Measurements from ENCODE around the gene ZDHHC19. TPM values are rescaled to one million over a fixed set of nuclear protein-coding genes. Genes with fewer than 3 reads are reported as not detected.
"Not testable (repeated sequence)": the region's sequence is repeated elsewhere in the genome, so short reads cannot be mapped to it uniquely, and the experiment has no call there.

ZDHHC19 gene
- polyA plus RNA-seq, 3 donors = 0.34 TPM; not detected in 2

- no peak for DNase-seq (ENCODE audit: extremely low read depth in 1 of 11, low read depth in 9 of 11, low spot score in 4 of 11)
Measured at GRCh38 chr3:196208942-196209695, 2.1 kb downstream of the ZDHHC19 start.

- DNase-seq (ENCODE audit: extremely low read depth in 1 of 11, low read depth in 9 of 11, low spot score in 4 of 11) = no peak
Measured at GRCh38 chr3:196207833-196208607, 3.2 kb downstream of the ZDHHC19 start.

GRCh38 chr3:196207159-196207832, 3.9 kb downstream of the ZDHHC19 start:
- no peak for DNase-seq (ENCODE audit: extremely low read depth in 1 of 11, low read depth in 9 of 11, low spot score in 4 of 11)

- DNase-seq (ENCODE audit: extremely low read depth in 1 of 11, low read depth in 9 of 11, low spot score in 4 of 11) = not testable (repeated sequence)
Measured at GRCh38 chr3:196205442-196206205, 5.6 kb downstream of the ZDHHC19 start.

GRCh38 chr3:196203846-196204245, 7.4 kb downstream of the ZDHHC19 start:
- no peak for DNase-seq (ENCODE audit: extremely low read depth in 1 of 11, low read depth in 9 of 11, low spot score in 4 of 11)

GRCh38 chr3:196202516-196202970, 8.7 kb downstream of the ZDHHC19 start:
- no peak for DNase-seq (ENCODE audit: extremely low read depth in 1 of 11, low read depth in 9 of 11, low spot score in 4 of 11)

- no peak for DNase-seq (ENCODE audit: extremely low read depth in 1 of 11, low read depth in 9 of 11, low spot score in 4 of 11)
Measured at GRCh38 chr3:196198771-196199753, 12.1 kb downstream of the ZDHHC19 start.

- DNase-seq (ENCODE audit: extremely low read depth in 1 of 11, low read depth in 9 of 11, low spot score in 4 of 11) = no peak
Measured at GRCh38 chr3:196198081-196198675, 13.0 kb downstream of the ZDHHC19 start.

GRCh38 chr3:196197524-196197923, 13.7 kb downstream of the ZDHHC19 start:
- DNase-seq (ENCODE audit: extremely low read depth in 1 of 11, low read depth in 9 of 11, low spot score in 4 of 11) = no peak

GRCh38 chr3:196195664-196196265, 15.4 kb downstream of the ZDHHC19 start:
- no peak for DNase-seq (ENCODE audit: extremely low read depth in 1 of 11, low read depth in 9 of 11, low spot score in 4 of 11)

GRCh38 chr3:196194542-196194915, 16.7 kb downstream of the ZDHHC19 start:
- no peak for DNase-seq (ENCODE audit: extremely low read depth in 1 of 11, low read depth in 9 of 11, low spot score in 4 of 11)

GRCh38 chr3:196193736-196194541, 17.3 kb downstream of the ZDHHC19 start:
- DNase-seq (ENCODE audit: extremely low read depth in 1 of 11, low read depth in 9 of 11, low spot score in 4 of 11) = no peak

- no peak for DNase-seq (ENCODE audit: extremely low read depth in 1 of 11, low read depth in 9 of 11, low spot score in 4 of 11)
Measured at GRCh38 chr3:196193133-196193735, 18.0 kb downstream of the ZDHHC19 start.

- DNase-seq (ENCODE audit: extremely low read depth in 1 of 11, low read depth in 9 of 11, low spot score in 4 of 11) = no peak
Measured at GRCh38 chr3:196192524-196193051, 18.6 kb downstream of the ZDHHC19 start.

GRCh38 chr3:196192036-196192523, 19.1 kb downstream of the ZDHHC19 start:
- no peak for DNase-seq (ENCODE audit: extremely low read depth in 1 of 11, low read depth in 9 of 11, low spot score in 4 of 11)

Measured in renal cortex interstitium (tissue), 11 donors.